OCI-LY3 (cell line): ENCODE results near the gene NAA35.

ENCODE experiments used
- EZH2phosphoT487 ChIP-seq: fragments of 200-600 bp; shearing (Covaris generic); IDR thresholded peaks from 2 replicates; pipeline ENCODE4 v1.6.1; 2018; ENCODE audit warnings: antibody characterized with exemption, mixed run types, low read depth
- TF ChIP-seq, protein P1 (sequence below): fragments of 200-600, 300-600 bp; sonication (generic); IDR thresholded peaks from 2 replicates; pipeline ENCODE4 v1.5.1; 2014; ENCODE audit warnings: antibody characterized with exemption, low read length, low read depth

DNA sequence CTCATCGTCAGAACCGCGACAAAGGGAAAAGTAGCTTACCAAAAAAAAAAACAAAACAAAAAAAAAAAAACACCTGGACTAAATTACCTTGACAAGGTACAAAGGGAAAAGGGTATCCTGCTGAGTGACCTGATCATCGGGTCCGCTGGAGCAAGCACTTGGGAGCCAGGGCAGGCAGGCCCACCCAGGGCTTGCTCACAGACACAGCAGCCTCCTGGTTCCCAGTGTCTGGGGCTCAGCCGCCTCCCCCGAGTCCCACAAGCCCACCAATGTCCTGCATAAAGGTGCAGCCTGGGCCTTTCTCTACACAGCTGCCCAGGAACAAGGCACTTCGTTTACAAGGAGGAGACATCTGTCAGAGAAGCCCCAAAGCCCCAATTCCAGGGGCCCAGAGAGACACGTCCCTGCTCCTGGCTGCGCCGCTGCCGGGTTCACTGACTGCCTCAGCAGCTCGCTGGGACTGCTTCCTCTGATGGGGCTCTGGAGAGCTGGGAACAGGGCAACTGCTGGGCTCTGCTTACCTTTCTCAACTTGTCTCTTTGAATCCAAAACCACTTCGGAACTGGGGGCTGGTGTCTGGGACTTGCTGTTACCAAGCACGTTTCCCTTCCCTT lies 95.0 kb downstream of the NAA35 start:
- TF ChIP-seq, protein P1, sequence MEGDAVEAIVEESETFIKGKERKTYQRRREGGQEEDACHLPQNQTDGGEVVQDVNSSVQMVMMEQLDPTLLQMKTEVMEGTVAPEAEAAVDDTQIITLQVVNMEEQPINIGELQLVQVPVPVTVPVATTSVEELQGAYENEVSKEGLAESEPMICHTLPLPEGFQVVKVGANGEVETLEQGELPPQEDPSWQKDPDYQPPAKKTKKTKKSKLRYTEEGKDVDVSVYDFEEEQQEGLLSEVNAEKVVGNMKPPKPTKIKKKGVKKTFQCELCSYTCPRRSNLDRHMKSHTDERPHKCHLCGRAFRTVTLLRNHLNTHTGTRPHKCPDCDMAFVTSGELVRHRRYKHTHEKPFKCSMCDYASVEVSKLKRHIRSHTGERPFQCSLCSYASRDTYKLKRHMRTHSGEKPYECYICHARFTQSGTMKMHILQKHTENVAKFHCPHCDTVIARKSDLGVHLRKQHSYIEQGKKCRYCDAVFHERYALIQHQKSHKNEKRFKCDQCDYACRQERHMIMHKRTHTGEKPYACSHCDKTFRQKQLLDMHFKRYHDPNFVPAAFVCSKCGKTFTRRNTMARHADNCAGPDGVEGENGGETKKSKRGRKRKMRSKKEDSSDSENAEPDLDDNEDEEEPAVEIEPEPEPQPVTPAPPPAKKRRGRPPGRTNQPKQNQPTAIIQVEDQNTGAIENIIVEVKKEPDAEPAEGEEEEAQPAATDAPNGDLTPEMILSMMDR, result no peak
- TF ChIP-seq EZH2phosphoT487, result no peak
